HCT116 (cell line): ENCODE data around the gene VSX2.

Experiments
- ATF3 ChIP-seq: IDR thresholded peaks from 2 replicates; pipeline ENCODE4 v1.6.1; 2012
- CEBPB ChIP-seq: IDR thresholded peaks from 2 replicates; pipeline ENCODE4 v1.6.1; 2012; ENCODE audit warnings: low read depth
- CTCF ChIP-seq, 3 experiments: fragments of 200-600 bp in 1 of 3; sonication (generic) in 1 of 3; IDR thresholded peaks in 2 of 3; conservative IDR thresholded peaks in 1 of 3; 2 replicates each; pipeline ENCODE4 v1.5.1; 2012 to 2017; ENCODE audit warnings: low read depth in 2 of 3, low read length in 2 of 3, antibody characterized with exemption in 1 of 3, borderline replicate concordance in 1 of 3, control low read depth in 1 of 3, mild to moderate bottlenecking in 1 of 3, mixed read lengths in 1 of 3, mixed run types in 1 of 3, moderate library complexity in 1 of 3; ENCODE audit not compliant: insufficient read depth in 1 of 3
- EZH2 ChIP-seq: fragments of 200-600 bp; sonication (generic); IDR thresholded peaks from 2 replicates; pipeline ENCODE4 v1.6.1; 2017; ENCODE audit warnings: antibody characterized with exemption, mixed run types
- EZH2phosphoT487 ChIP-seq: fragments of 200-600 bp; IDR thresholded peaks from 2 replicates; pipeline ENCODE4 v1.6.1; 2018; ENCODE audit warnings: antibody characterized with exemption, borderline replicate concordance
- JUND ChIP-seq: IDR thresholded peaks from 2 replicates; pipeline ENCODE4 v1.6.1; 2012
- MAX ChIP-seq: IDR thresholded peaks from 2 replicates; pipeline ENCODE4 v1.6.1; 2012
- POLR2A ChIP-seq: IDR thresholded peaks from 2 replicates; pipeline ENCODE4 v1.7.0; 2011; ENCODE audit warnings: borderline replicate concordance; ENCODE audit not compliant: insufficient read depth, insufficient read length; ENCODE audit errors: extremely low read depth
- POLR2AphosphoS5 ChIP-seq: IDR thresholded peaks from 2 replicates; pipeline ENCODE4 v1.6.1; 2011; ENCODE audit warnings: mild to moderate bottlenecking, low read depth, low read length, moderate library complexity
- RAD21 ChIP-seq: IDR thresholded peaks from 2 replicates; pipeline ENCODE4 v1.6.1; 2012; ENCODE audit warnings: low read depth, mild to moderate bottlenecking
- REST ChIP-seq: IDR thresholded peaks from 2 replicates; pipeline ENCODE4 v1.6.1; 2012; ENCODE audit warnings: low read depth
- SIN3A ChIP-seq: IDR thresholded peaks from 2 replicates; pipeline ENCODE4 v1.6.1; 2012; ENCODE audit warnings: low read depth
- SP1 ChIP-seq: IDR thresholded peaks from 2 replicates; pipeline ENCODE4 v1.6.1; 2012; ENCODE audit warnings: low read depth
- ZBTB33 ChIP-seq: IDR thresholded peaks from 2 replicates; pipeline ENCODE4 v1.6.1; 2011; ENCODE audit warnings: mild to moderate bottlenecking, low read length, moderate library complexity; ENCODE audit not compliant: insufficient replicate concordance; ENCODE audit errors: extremely low read depth

- TF ChIP-seq CTCF (IDR thresholded peaks at IDR 0.05 in 2 of 3, conservative IDR thresholded peaks at IDR 0.05 in 1 of 3; ENCODE audit: borderline replicate concordance in 1 of 3, insufficient read depth in 1 of 3, low read depth in 2 of 3, low read length in 2 of 3) = no peak
- no peak for TF ChIP-seq POLR2A
- no peak for TF ChIP-seq MAX
- TF ChIP-seq EZH2phosphoT487 = no peak
- no peak for TF ChIP-seq REST
- TF ChIP-seq SIN3A = no peak
- no peak for TF ChIP-seq RAD21
- no peak for TF ChIP-seq CEBPB
- no peak for TF ChIP-seq ATF3
- no peak for TF ChIP-seq EZH2
- TF ChIP-seq POLR2AphosphoS5 = no peak
- TF ChIP-seq SP1 = no peak
- TF ChIP-seq ZBTB33 = no peak
- TF ChIP-seq JUND = no peak
These were observed 21.4 kb downstream of the VSX2 start for GRCh38 chr14:74260525-74261233.
